H9 (cell line): ENCODE results near the gene PCARE. TPM values are rescaled to one million over a fixed set of nuclear protein-coding genes. Genes with fewer than 3 reads are reported as not detected.

Experiments used
- DNase-seq: peaks from one replicate; pipeline ENCODE4 v3.0.0-alpha.2; 2017
- H2AFZ ChIP-seq: one replicate; pipeline ENCODE4 v1.6.1; 2013; ENCODE audit warnings: mild to moderate bottlenecking, low read length, control low read depth, moderate library complexity
- H2AK5ac ChIP-seq: 2 replicates; pipeline ENCODE4 v1.6.1; 2013; ENCODE audit warnings: low read length, control low read depth, mixed read lengths; ENCODE audit not compliant: insufficient read length
- H2BK120ac ChIP-seq: one replicate; pipeline ENCODE4 v1.6.1; 2013; ENCODE audit warnings: low read depth, mild to moderate bottlenecking, low read length, control low read depth, inconsistent platforms; ENCODE audit not compliant: poor library complexity, severe bottlenecking
- H2BK12ac ChIP-seq: 2 replicates; pipeline ENCODE4 v1.6.1; 2013; ENCODE audit warnings: low read length, control low read depth, mixed read lengths, low read depth; ENCODE audit not compliant: insufficient read length
- H2BK15ac ChIP-seq: 2 replicates; pipeline ENCODE4 v1.6.1; 2013; ENCODE audit warnings: low read depth, low read length, control low read depth
- H2BK20ac ChIP-seq: one replicate; pipeline ENCODE4 v1.6.1; 2013; ENCODE audit warnings: low read depth, mild to moderate bottlenecking, low read length, control low read depth, inconsistent platforms; ENCODE audit not compliant: poor library complexity, severe bottlenecking
- H2BK5ac ChIP-seq: 2 replicates; pipeline ENCODE4 v1.6.1; 2013; ENCODE audit warnings: low read length, control low read depth, mixed read lengths; ENCODE audit not compliant: insufficient read length
- H3K14ac ChIP-seq: 2 replicates; pipeline ENCODE4 v1.6.1; 2013; ENCODE audit warnings: low read length, control low read depth; ENCODE audit not compliant: insufficient read depth
- H3K18ac ChIP-seq: 2 replicates; pipeline ENCODE4 v1.6.1; 2013; ENCODE audit warnings: low read depth, mild to moderate bottlenecking, mixed read lengths, low read length, control low read depth; ENCODE audit not compliant: insufficient read length
- H3K23ac ChIP-seq: 2 replicates; pipeline ENCODE4 v1.6.1; 2013; ENCODE audit warnings: low read length, control low read depth, mixed read lengths, low read depth; ENCODE audit not compliant: insufficient read length
- H3K23me2 ChIP-seq: 2 replicates; pipeline ENCODE4 v1.6.1; 2013; ENCODE audit warnings: low read depth, mild to moderate bottlenecking, mixed read lengths, low read length, control low read depth; ENCODE audit not compliant: insufficient read length, poor library complexity, severe bottlenecking
- H3K27ac ChIP-seq: 2 replicates; pipeline ENCODE4 v1.5.1; 2013; ENCODE audit warnings: low read length, control low read depth, mixed read lengths, low read depth; ENCODE audit not compliant: insufficient read length
- H3K27me3 ChIP-seq: 2 replicates; pipeline ENCODE4 v1.6.1; 2013; ENCODE audit warnings: low read length, control low read depth, inconsistent platforms; ENCODE audit not compliant: insufficient read depth
- H3K4ac ChIP-seq: 2 replicates; pipeline ENCODE4 v1.6.1; 2013; ENCODE audit warnings: low read depth, mild to moderate bottlenecking, control low read depth, inconsistent platforms, low read length, moderate library complexity
- H3K4me1 ChIP-seq: 2 replicates; pipeline ENCODE4 v1.6.1; 2013; ENCODE audit warnings: low read length, control low read depth, inconsistent platforms; ENCODE audit not compliant: insufficient read depth
- H3K4me2 ChIP-seq: 2 replicates; pipeline ENCODE4 v1.6.1; 2013; ENCODE audit warnings: low read length, control low read depth, mixed read lengths; ENCODE audit not compliant: insufficient read length, insufficient read depth
- H3K56ac ChIP-seq: 2 replicates; pipeline ENCODE4 v1.6.1; 2013; ENCODE audit warnings: low read depth, mild to moderate bottlenecking, mixed read lengths, low read length, control low read depth; ENCODE audit not compliant: insufficient read length
- H3K79me1 ChIP-seq: 2 replicates; pipeline ENCODE4 v1.6.1; 2013; ENCODE audit warnings: low read depth, mild to moderate bottlenecking, moderate library complexity, low read length, control low read depth, inconsistent platforms; ENCODE audit not compliant: insufficient read depth, poor library complexity, severe bottlenecking
- H3K79me2 ChIP-seq: 2 replicates; pipeline ENCODE4 v1.6.1; 2013; ENCODE audit warnings: low read length, control low read depth, inconsistent platforms; ENCODE audit not compliant: insufficient read depth
- H3K9ac ChIP-seq: 2 replicates; pipeline ENCODE4 v1.6.1; 2013; ENCODE audit warnings: low read length, control low read depth, mixed read lengths; ENCODE audit not compliant: insufficient read length; ENCODE audit errors: extremely low read depth
- H3K9me3 ChIP-seq: one replicate; pipeline ENCODE4 v1.6.1; 2013; ENCODE audit warnings: low read depth, low read length, inconsistent platforms; ENCODE audit not compliant: control insufficient read depth
- H3T11ph ChIP-seq: one replicate; pipeline ENCODE4 v1.6.1; 2013; ENCODE audit warnings: mild to moderate bottlenecking, low read length, control low read depth, inconsistent platforms
- H4K20me1 ChIP-seq: one replicate; pipeline ENCODE4 v1.6.1; 2013; ENCODE audit not compliant: control insufficient read depth, insufficient read length, insufficient read depth
- H4K5ac ChIP-seq: 2 replicates; pipeline ENCODE4 v1.6.1; 2013; ENCODE audit warnings: low read depth, mild to moderate bottlenecking, mixed read lengths, low read length, control low read depth; ENCODE audit not compliant: insufficient read length
- H4K8ac ChIP-seq: replicated peaks from 2 replicates; pipeline ENCODE4 v1.6.1; 2013; ENCODE audit warnings: low read length, control low read depth, mixed read lengths, low read depth; ENCODE audit not compliant: insufficient read length
- H4K91ac ChIP-seq: 2 replicates; pipeline ENCODE4 v1.6.1; 2013; ENCODE audit warnings: low read depth, mild to moderate bottlenecking, moderate library complexity, mixed read lengths, low read length, control low read depth; ENCODE audit not compliant: insufficient read length
- H3K27ac Mint-ChIP-seq, 3 experiments: 2 replicates in 2 of 3; 3 replicates in 1 of 3; pipeline ENCODE4 v1.8.0; 2020 to 2021; ENCODE audit warnings: mixed read lengths in 3 of 3, mild to moderate bottlenecking in 1 of 3, moderate library complexity in 1 of 3
- H3K27me3 Mint-ChIP-seq: 2 replicates; pipeline ENCODE4 v1.8.0; 2021; ENCODE audit warnings: low read depth, mild to moderate bottlenecking, moderate library complexity, mixed read lengths
- H3K36me3 Mint-ChIP-seq, 3 experiments: 2 replicates in 2 of 3; 3 replicates in 1 of 3; pipeline ENCODE4 v1.8.0; 2020 to 2021; ENCODE audit warnings: low read depth in 3 of 3, mixed read lengths in 3 of 3; ENCODE audit not compliant: insufficient read depth in 1 of 3
- H3K4me1 Mint-ChIP-seq, 2 experiments: 2 replicates each; pipeline ENCODE4 v1.8.0; 2020; ENCODE audit warnings: mixed read lengths in 2 of 2
- H3K4me3 Mint-ChIP-seq, 2 experiments: 2 replicates in 1 of 2; 3 replicates in 1 of 2; pipeline ENCODE4 v1.8.0; 2020 to 2021; ENCODE audit warnings: mild to moderate bottlenecking in 2 of 2, mixed read lengths in 2 of 2, moderate library complexity in 1 of 2
- H3K9me3 Mint-ChIP-seq, 2 experiments: 2 replicates in 1 of 2; 3 replicates in 1 of 2; pipeline ENCODE4 v1.8.0; 2020; ENCODE audit warnings: mild to moderate bottlenecking in 2 of 2, mixed read lengths in 2 of 2, moderate library complexity in 1 of 2
- CTCF ChIP-seq: fragments of 200-600 bp; sonication (generic); conservative IDR thresholded peaks from 3 replicates; pipeline ENCODE4 v1.8.0; 2021; ENCODE audit warnings: antibody characterized with exemption, mild to moderate bottlenecking
- WGBS: extraction: QIAGEN DNeasy Blood & Tissue Kit; methylation state at CpG from one replicate; pipeline ENCODE4 v1.1.7; 2013; ENCODE audit warnings: missing lambda C conversion rate, low lambda C conversion rate, mixed read lengths; ENCODE audit not compliant: insufficient read length; ENCODE audit errors: extremely low coverage; 5-methylcytosine and 5-hydroxymethylcytosine counted together
- total RNA-seq: library from RNA; stranded (reverse); gene quantifications from 2 replicates; pipeline ENCODE4 v1.2.1, GENCODE V29; 2021

The PCARE gene
- total RNA-seq, 1 experiment from 2014 or later, result not detected

DNA sequence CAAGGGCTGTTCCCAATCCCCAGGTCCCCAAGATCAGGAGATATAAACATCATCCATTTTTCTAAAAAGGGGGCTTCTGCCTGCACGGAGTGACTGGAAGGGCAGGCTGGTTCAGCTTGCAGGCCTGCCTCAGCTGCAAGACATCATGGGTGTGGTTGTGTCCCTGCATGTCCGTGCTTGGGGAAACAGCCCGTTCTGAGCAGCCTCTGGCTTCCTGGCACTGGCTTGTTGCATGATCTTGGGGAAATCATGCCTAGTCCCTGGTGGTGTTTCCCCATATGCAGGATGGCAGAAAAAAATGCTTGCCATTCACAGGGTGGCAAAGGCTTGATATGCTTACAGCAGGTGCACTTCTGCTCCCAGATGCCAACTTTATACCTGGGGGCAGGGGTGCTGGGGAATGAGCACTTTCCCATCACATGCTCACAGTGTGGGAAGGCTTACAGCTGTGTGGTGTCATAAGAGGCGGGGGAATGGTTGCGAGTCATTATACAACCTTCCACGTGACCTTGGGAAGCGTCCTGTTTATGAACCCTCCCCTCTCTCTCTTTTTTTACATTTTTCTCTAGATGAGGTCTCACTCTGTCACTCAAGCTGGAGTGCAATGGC, 7.2 kb downstream of the PCARE start:
- no peak overlapping the region for H3K18ac ChIP-seq
- H3K56ac ChIP-seq, result no peak overlapping the region
- no peaks in the 10 kb centered on the region for H3K27me3 ChIP-seq
- H4K20me1 ChIP-seq, result no peaks in the 10 kb centered on the region
- TF ChIP-seq CTCF, result no peak
- DNase-seq, result no peak
- H3K23ac ChIP-seq, result no peak overlapping the region
- no peaks in the 10 kb centered on the region for H3K79me1 ChIP-seq
- no peak overlapping the region for H2BK120ac ChIP-seq
- H2AFZ ChIP-seq, result no peak overlapping the region
- no peak overlapping the region for H4K5ac ChIP-seq
- H2AK5ac ChIP-seq, result no peak overlapping the region
- H3K4ac ChIP-seq, result no peak overlapping the region
- no CpG with 5 or more reads among the region's 7 CpGs for WGBS
- no peak overlapping the region for H2BK20ac ChIP-seq
- H2BK12ac ChIP-seq, result no peak overlapping the region
- no peak overlapping the region for H2BK15ac ChIP-seq
- peaks cover 16 to 22% of the 10 kb centered on the region in 2 experiments for H3K4me1 Mint-ChIP-seq
- no peak overlapping the region for H4K91ac ChIP-seq
- H3K4me3 Mint-ChIP-seq, result no peak overlapping the region
- no peaks in the 10 kb centered on the region for H3K9me3 Mint-ChIP-seq
- H2BK5ac ChIP-seq, result no peak overlapping the region
- no peaks in the 10 kb centered on the region for H3K79me2 ChIP-seq
- no peaks in the 10 kb centered on the region for H3K23me2 ChIP-seq
- H3K9ac ChIP-seq, result no peak overlapping the region
- no peak overlapping the region for H3T11ph ChIP-seq
- H3K27me3 Mint-ChIP-seq, result no peaks in the 10 kb centered on the region; the same call in 1 of the 2 replicates
- no peak overlapping the region for H3K4me2 ChIP-seq
- no peaks in the 10 kb centered on the region for H3K4me1 ChIP-seq
- no peak overlapping the region for H4K8ac ChIP-seq
- H3K14ac ChIP-seq, result no peak overlapping the region
- no peaks in the 10 kb centered on the region for H3K9me3 ChIP-seq
- H3K36me3 Mint-ChIP-seq, result no peaks in the 10 kb centered on the region
- H3K27ac Mint-ChIP-seq, result no peak overlapping the region
- no peak overlapping the region for H3K27ac ChIP-seq
